GM12872 (cell line): ENCODE data around the gene ZFP36.

Source experiments
- TF ChIP-seq, protein P1 (sequence below): IDR thresholded peaks from 3 replicates; pipeline ENCODE4 v1.5.1; 2011; ENCODE audit warnings: low read depth, mild to moderate bottlenecking, low read length, moderate library complexity; ENCODE audit not compliant: insufficient read depth

ZFP36 gene

DNA sequence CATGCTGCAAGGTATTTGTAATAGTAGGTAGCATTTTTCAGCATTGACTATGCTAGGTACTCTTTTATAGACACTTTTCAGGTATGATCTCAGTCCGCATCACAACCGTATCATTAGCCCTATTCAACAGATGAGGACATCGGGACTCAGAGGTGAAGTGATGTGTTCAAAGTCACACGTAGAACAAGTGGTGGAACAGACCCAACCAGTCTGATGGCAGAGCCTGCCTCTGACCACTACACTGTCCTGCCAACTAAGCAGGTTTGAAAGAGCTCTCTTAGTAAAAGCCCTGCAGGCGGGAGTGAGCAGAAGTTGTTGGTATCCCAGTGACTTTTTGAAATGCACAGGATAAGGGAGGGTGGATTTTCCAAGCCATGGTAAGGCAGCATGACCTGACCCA is 35.9 kb upstream of the ZFP36 start:
- TF ChIP-seq, protein P1, sequence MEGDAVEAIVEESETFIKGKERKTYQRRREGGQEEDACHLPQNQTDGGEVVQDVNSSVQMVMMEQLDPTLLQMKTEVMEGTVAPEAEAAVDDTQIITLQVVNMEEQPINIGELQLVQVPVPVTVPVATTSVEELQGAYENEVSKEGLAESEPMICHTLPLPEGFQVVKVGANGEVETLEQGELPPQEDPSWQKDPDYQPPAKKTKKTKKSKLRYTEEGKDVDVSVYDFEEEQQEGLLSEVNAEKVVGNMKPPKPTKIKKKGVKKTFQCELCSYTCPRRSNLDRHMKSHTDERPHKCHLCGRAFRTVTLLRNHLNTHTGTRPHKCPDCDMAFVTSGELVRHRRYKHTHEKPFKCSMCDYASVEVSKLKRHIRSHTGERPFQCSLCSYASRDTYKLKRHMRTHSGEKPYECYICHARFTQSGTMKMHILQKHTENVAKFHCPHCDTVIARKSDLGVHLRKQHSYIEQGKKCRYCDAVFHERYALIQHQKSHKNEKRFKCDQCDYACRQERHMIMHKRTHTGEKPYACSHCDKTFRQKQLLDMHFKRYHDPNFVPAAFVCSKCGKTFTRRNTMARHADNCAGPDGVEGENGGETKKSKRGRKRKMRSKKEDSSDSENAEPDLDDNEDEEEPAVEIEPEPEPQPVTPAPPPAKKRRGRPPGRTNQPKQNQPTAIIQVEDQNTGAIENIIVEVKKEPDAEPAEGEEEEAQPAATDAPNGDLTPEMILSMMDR, result no peak

GRCh38 chr19:39372047-39372802 is 34.4 kb upstream of the ZFP36 start:
- TF ChIP-seq, protein P1, result no peak

GRCh38 chr19:39372941-39373340 is 33.7 kb upstream of the ZFP36 start:
- TF ChIP-seq, protein P1, result no peak

DNA sequence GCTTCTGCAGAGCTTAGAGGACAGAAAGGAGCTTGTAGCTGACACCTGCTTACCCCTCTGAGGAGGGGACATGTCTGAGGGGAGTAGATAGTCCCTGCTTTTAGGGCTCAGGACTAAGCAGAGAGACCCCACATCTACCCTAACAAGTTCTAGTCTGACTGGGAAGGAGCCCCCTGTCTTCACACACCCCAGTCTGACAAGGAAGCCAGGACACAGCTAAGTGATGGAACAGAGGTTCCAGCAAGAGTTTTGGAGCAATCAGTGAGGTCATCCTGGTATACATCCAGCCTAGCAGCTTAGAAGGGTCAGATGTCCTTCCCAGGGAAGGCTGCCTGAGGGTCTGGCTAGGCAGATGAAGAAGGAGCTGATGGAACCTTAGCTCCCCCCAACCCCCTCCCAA is 30.7 kb upstream of the ZFP36 start:
- TF ChIP-seq, protein P1, result no peak

DNA sequence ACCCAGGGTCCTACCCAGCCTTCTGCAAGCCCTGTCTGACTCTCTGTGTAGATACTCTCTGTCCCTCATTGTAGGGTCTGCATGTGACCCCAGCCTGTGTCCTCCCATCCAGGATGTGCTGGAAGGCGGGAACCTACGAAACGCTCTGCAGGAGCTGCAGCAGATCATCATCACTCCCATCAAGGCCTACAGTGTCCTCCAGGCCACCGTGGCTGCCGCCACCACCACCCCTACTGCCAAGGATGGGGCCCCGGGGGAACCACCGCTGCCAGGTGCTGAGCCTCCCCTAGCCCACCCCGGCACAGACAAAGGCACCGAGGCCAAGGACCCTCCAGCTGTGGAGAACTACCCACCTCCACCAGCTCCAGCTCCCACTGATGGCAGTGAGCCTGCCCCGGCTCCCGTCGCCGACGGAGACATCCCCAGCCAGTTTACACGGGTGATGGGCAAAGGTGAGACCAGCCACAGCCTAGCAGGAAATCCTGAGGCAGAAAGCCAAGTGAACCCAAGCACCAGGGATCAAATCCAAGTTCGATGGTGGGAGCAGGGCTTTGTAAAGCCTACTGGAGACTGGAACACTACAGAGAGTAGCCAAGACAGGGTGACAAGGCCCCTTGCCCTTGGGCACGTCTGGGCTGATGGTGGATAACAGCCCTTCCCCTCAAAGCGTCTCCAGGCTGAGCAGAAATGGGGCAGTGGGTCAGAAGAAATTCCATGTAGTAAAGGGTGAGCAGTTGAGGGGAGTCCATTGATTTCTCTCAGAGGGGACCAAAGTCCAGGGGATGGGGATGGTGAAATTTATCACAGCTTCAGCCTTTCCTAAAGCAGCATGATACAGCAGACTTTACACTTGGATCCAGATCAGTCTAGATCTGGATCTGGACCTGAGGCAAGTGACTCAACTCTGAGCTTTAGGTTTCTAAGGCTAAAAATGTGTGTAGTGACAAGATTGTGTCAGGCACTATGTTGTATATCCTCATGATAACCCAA is 29.0 kb upstream of the ZFP36 start:
- TF ChIP-seq, protein P1, result no peak

DNA sequence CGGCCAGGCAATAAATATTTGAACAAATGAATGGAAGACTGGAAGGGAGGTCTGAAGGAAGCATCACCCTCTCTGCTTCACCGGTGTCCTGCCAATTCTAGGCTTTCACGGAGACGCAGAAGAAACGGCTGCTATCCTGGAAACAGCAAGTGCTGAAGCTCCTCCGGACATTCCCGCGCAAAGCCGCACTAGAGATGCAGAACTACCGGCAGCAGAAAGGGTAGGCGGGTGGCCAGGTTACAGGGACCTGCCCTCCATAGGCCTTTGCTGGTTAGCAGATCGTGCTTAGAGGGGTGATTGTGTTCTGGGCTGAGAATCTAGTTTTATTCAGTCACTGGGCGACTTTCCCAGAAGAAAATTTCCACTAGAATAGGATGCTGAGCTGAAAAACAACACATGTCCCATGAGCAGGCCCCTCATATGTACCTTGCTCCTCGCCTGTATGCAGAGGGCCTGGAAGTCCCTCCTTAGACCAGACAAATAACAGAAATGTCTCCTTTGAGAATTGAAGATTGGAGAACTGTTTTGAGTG is 26.7 kb upstream of the ZFP36 start:
- TF ChIP-seq, protein P1, result no peak
